ENCODE results near the gene HDAC4. TPM values are rescaled to one million over a fixed set of nuclear protein-coding genes. Genes with fewer than 3 reads are reported as not detected.

The HDAC4 gene
- total and polyA plus RNA-seq, 2 of the 8 experiments (the other 6 are each of a cell fraction or from before 2014, with no cell fraction given) = 15.4 to 31.5 TPM

DNA sequence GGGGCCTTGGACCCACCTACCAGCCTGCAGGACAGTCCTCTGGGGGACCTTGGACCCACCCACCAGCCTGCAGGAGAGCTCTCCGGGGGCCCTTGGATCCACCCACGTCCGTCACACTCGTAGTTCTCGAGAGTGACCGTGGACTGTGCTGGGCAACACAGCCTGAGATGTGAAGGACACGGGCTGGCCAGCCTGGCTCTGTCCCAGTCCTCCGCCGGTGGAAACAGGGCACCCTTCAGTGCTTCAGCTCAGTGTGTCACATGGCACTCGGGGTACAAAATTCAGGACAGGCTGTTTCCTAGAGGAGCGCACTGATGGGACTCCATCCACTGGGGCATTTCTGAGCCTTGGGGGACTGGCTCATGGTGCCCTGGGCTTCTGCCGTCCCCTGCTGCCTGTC is 341.0 kb downstream of the HDAC4 start:
- 94% methylated on average over 12 of the region's 12 CpGs; no CpG with 5 or more reads in 1 of the 2 experiments for WGBS, 2 experiments (ENCODE audit: extremely low coverage in 1 of 2, insufficient coverage in 1 of 2, insufficient read length in 1 of 2, insufficient replicate concordance in 2 of 2, low coverage in 1 of 2, low lambda C conversion rate in 2 of 2, missing lambda C conversion rate in 1 of 2)
- H3K14ac ChIP-seq (ENCODE audit: insufficient read length) = no peak overlapping the region
- no peak overlapping the region for H3K18ac ChIP-seq (ENCODE audit: extremely low read depth, low read length)
- no peak overlapping the region for H2BK15ac ChIP-seq (ENCODE audit: low read length)
- no peaks in the 10 kb centered on the region; a peak in 1 of 7 replicates for H3K4me1 ChIP-seq (replicated peaks in 1 of 4; ENCODE audit: control insufficient read depth in 3 of 4, insufficient read depth in 4 of 4, low read length in 3 of 4)
- TF ChIP-seq POU5F1 (IDR thresholded peaks at IDR 0.05; ENCODE audit: low read depth, low read length) (no peak), RBBP5 (IDR thresholded peaks at IDR 0.05; ENCODE audit: borderline replicate concordance, low read depth, low read length) (no peak), SRF (IDR thresholded peaks at IDR 0.05; ENCODE audit: low read depth, low read length) (no peak), ASH2L (IDR thresholded peaks at IDR 0.05; ENCODE audit: low read length) (no peak), CBX8 (IDR thresholded peaks at IDR 0.05; ENCODE audit: borderline replicate concordance, low read depth, low read length) (no peak), PHF8 (conservative IDR thresholded peaks at IDR 0.05; ENCODE audit: low read depth, low read length) (no peak), SIX5 (IDR thresholded peaks at IDR 0.05; ENCODE audit: low read depth, low read length) (no peak), TAF1 (IDR thresholded peaks at IDR 0.05; ENCODE audit: low read depth, low read length) (no peak), TEAD4 (IDR thresholded peaks at IDR 0.05; ENCODE audit: low read depth, low read length) (no peak), KDM4A (IDR thresholded peaks at IDR 0.05; ENCODE audit: low read depth, low read length, severe bottlenecking) (no peak), HDAC2 (IDR thresholded peaks at IDR 0.05; ENCODE audit: borderline replicate concordance in 1 of 2, low read depth in 2 of 2, low read length in 2 of 2) (no peak), HDAC6 (IDR thresholded peaks at IDR 0.05; ENCODE audit: low read depth, low read length) (no peak), CHD1 (IDR thresholded peaks at IDR 0.05; ENCODE audit: low read depth, low read length) (no peak), JUN (IDR thresholded peaks at IDR 0.05; ENCODE audit: low read depth, low read length) (no peak)
- no peak overlapping the region for H2BK20ac ChIP-seq (ENCODE audit: low read length)
- H3K79me2 ChIP-seq (ENCODE audit: control insufficient read depth in 1 of 2, insufficient read depth in 2 of 2, low read length in 2 of 2) = no peaks in the 10 kb centered on the region
- no peak overlapping the region for H2AK5ac ChIP-seq (ENCODE audit: low read depth, low read length)
- no peaks in the 10 kb centered on the region for H3K27me3 ChIP-seq (replicated peaks in 1 of 4; ENCODE audit: control insufficient read depth in 3 of 4, extremely low read depth in 1 of 4, insufficient read depth in 3 of 4, low read length in 3 of 4)
- no peak overlapping the region for H2BK5ac ChIP-seq (ENCODE audit: low read depth, low read length)
- H3K56ac ChIP-seq (replicated peaks; ENCODE audit: insufficient read length, low read depth, low read length) = no peak overlapping the region
- no peaks in the 10 kb centered on the region for H3K9me3 ChIP-seq (ENCODE audit: insufficient read depth in 2 of 2, low read depth in 1 of 2, low read length in 1 of 2)
- H4K91ac ChIP-seq (replicated peaks; ENCODE audit: insufficient read length, low read length) = no peak overlapping the region
- no peak overlapping the region for H3K4ac ChIP-seq (replicated peaks; ENCODE audit: insufficient read length, low read depth, low read length)
- peaks cover 2 to 7% of the 10 kb centered on the region in 2 experiments for H4K20me1 ChIP-seq (replicated peaks in 1 of 2; ENCODE audit: control insufficient read depth in 1 of 2, insufficient read depth in 2 of 2, low read length in 2 of 2)
- no peak overlapping the region for H3K9ac ChIP-seq (replicated peaks in 1 of 4; ENCODE audit: extremely low read depth in 1 of 4, low read depth in 3 of 4, low read length in 3 of 4)
- no peaks in the 10 kb centered on the region for H3K79me1 ChIP-seq (ENCODE audit: low read depth, low read length)
- no peak overlapping the region for H3K4me2 ChIP-seq (ENCODE audit: insufficient read depth in 1 of 2, low read depth in 2 of 2, low read length in 2 of 2)
- no peak overlapping the region for H2BK120ac ChIP-seq (replicated peaks; ENCODE audit: low read depth, low read length)
- no peak overlapping the region for H4K5ac ChIP-seq (ENCODE audit: insufficient read length, low read depth, low read length)
- no peak overlapping the region for H2BK12ac ChIP-seq (ENCODE audit: low read depth, low read length)
- ChIA-PET POLR2A (ENCODE audit: partially characterized antibody) (no interaction called here), CTCF (ENCODE audit: partially characterized antibody) (no interaction called here)
- no peak for DNase-seq (ENCODE audit: low read depth in 1 of 2, low spot score in 2 of 2)
- H2AFZ ChIP-seq (ENCODE audit: low read length) = no peak overlapping the region
- no peak overlapping the region for H3K4me3 ChIP-seq (ENCODE audit: extremely low read depth in 1 of 4, insufficient read depth in 2 of 4, low read depth in 3 of 4, low read length in 4 of 4)
- H3K23ac ChIP-seq (ENCODE audit: insufficient read length) = no peak overlapping the region
- no peak overlapping the region for H4K8ac ChIP-seq (ENCODE audit: extremely low read depth, insufficient read depth, low read length)
- H3K36me3 ChIP-seq (ENCODE audit: control insufficient read depth in 2 of 4, insufficient read depth in 4 of 4, low read length in 3 of 4) = peaks cover 0 to 4% (median 0%) of the 10 kb centered on the region in 4 experiments; a peak in 1 of 8 replicates
- no peaks in the 10 kb centered on the region for H3K23me2 ChIP-seq (ENCODE audit: low read depth, low read length)
- H3K27ac ChIP-seq (ENCODE audit: low read depth, low read length) = no peak overlapping the region
- no peak for FAIRE-seq

All from H1 (cell line).